Liver (tissue), 3 donors: ENCODE results near the gene OR4K2.

Source experiments
- ATF3 ChIP-seq: IDR thresholded peaks from 2 replicates; pipeline ENCODE4 v1.6.1; 2016; ENCODE audit warnings: antibody characterized with exemption
- CTCF ChIP-seq: fragments of 150-350 bp; IDR thresholded peaks from 2 replicates; pipeline ENCODE4 v1.5.1; 2017; ENCODE audit warnings: improper control_type of control experiment, low read depth, low read length; ENCODE audit not compliant: missing input control
- FOXA1 ChIP-seq: IDR thresholded peaks from 2 replicates; pipeline ENCODE4 v1.6.1; 2016; ENCODE audit warnings: antibody characterized with exemption
- FOXA2 ChIP-seq: IDR thresholded peaks from 2 replicates; pipeline ENCODE4 v1.6.1; 2016; ENCODE audit warnings: antibody characterized with exemption
- GABPA ChIP-seq, 2 donors: IDR thresholded peaks in 1 of 2; conservative IDR thresholded peaks in 1 of 2; 2 replicates each; pipeline ENCODE4 v1.6.1; 2016; ENCODE audit warnings: antibody characterized with exemption in 2 of 2, mild to moderate bottlenecking in 1 of 2, moderate library complexity in 1 of 2
- HNF4A ChIP-seq, 2 donors: conservative IDR thresholded peaks; 2 replicates each; pipeline ENCODE4 v1.6.1; 2016; ENCODE audit warnings: antibody characterized with exemption in 2 of 2, mild to moderate bottlenecking in 2 of 2
- HNF4G ChIP-seq: IDR thresholded peaks from 2 replicates; pipeline ENCODE4 v1.6.1; 2016; ENCODE audit warnings: antibody characterized with exemption
- JUND ChIP-seq, 2 donors: IDR thresholded peaks; 2 replicates each; pipeline ENCODE4 v1.6.1; 2016; ENCODE audit warnings: antibody characterized with exemption in 2 of 2
- RAD21 ChIP-seq, 2 donors: IDR thresholded peaks; 2 replicates each; pipeline ENCODE4 v1.6.1; 2016; ENCODE audit warnings: antibody characterized with exemption in 2 of 2, mild to moderate bottlenecking in 2 of 2
- REST ChIP-seq: IDR thresholded peaks from 2 replicates; pipeline ENCODE4 v1.6.1; 2016; ENCODE audit warnings: antibody characterized with exemption, mild to moderate bottlenecking
- RXRA ChIP-seq, 2 donors: IDR thresholded peaks; 2 replicates each; pipeline ENCODE4 v1.6.1; 2017 to 2018; ENCODE audit warnings: antibody characterized with exemption in 2 of 2, mild to moderate bottlenecking in 1 of 2
- SP1 ChIP-seq: IDR thresholded peaks from 2 replicates; pipeline ENCODE4 v1.6.1; 2018; ENCODE audit warnings: antibody characterized with exemption, mild to moderate bottlenecking
- YY1 ChIP-seq: IDR thresholded peaks from 2 replicates; pipeline ENCODE4 v1.6.1; 2016; ENCODE audit warnings: antibody characterized with exemption, mild to moderate bottlenecking
- ZBTB33 ChIP-seq: IDR thresholded peaks from 2 replicates; pipeline ENCODE4 v1.6.1; 2016; ENCODE audit warnings: antibody characterized with exemption
- donor health status: healthy.
- donor health status: healthy.

- TF ChIP-seq FOXA1 (no peak), CTCF (no peak), FOXA2 (no peak), REST (no peak), HNF4A (conservative IDR thresholded peaks at IDR 0.05) (no peak), SP1 (no peak), ATF3 (no peak), ZBTB33 (no peak), RAD21 (IDR thresholded peaks at IDR 0.05) (no peak), GABPA (IDR thresholded peaks at IDR 0.05 in 1 of 2, conservative IDR thresholded peaks at IDR 0.05 in 1 of 2) (no peak), RXRA (IDR thresholded peaks at IDR 0.05) (no peak), HNF4G (no peak), JUND (IDR thresholded peaks at IDR 0.05) (no peak), YY1 (no peak)
Observed at GRCh38 chr14:19917955-19918518, 43.1 kb downstream of the OR4K2 start.
